ENCODE data around the gene FBLN5.
"Not testable (repeated sequence)": the region's sequence is repeated elsewhere in the genome, so short reads cannot be mapped to it uniquely, and the experiment has no call there.

Gene FBLN5

GRCh38 chr14:91884664-91885063 lies 62.8 kb downstream of the FBLN5 start:
- DNase-seq (ENCODE audit: low read depth in 2 of 2), result no peak

- no peak for DNase-seq (ENCODE audit: low read depth in 2 of 2)
Measured at GRCh38 chr14:91883753-91884152, 63.7 kb downstream of the FBLN5 start.

GRCh38 chr14:91882776-91883175 lies 64.7 kb downstream of the FBLN5 start:
- DNase-seq (ENCODE audit: low read depth in 2 of 2), result no peak

GRCh38 chr14:91882369-91882768 lies 65.1 kb downstream of the FBLN5 start:
- no peak for DNase-seq (ENCODE audit: low read depth in 2 of 2)

- DNase-seq (ENCODE audit: low read depth in 2 of 2), result no peak
Measured at GRCh38 chr14:91879196-91879595, 68.3 kb downstream of the FBLN5 start.

GRCh38 chr14:91878274-91878673 lies 69.2 kb downstream of the FBLN5 start:
- DNase-seq (ENCODE audit: low read depth in 2 of 2), result no peak

- no peak for DNase-seq (ENCODE audit: low read depth in 2 of 2)
Measured at GRCh38 chr14:91877376-91877915, 70.0 kb downstream of the FBLN5 start.

GRCh38 chr14:91876492-91876891 lies 71.0 kb downstream of the FBLN5 start:
- no peak for DNase-seq (ENCODE audit: low read depth in 2 of 2)

- no peak for DNase-seq (ENCODE audit: low read depth in 2 of 2)
Measured at GRCh38 chr14:91875525-91876286, 71.8 kb downstream of the FBLN5 start.

GRCh38 chr14:91873471-91874415 lies 73.8 kb downstream of the FBLN5 start:
- peak; percentile 47 to 53 for DNase-seq (ENCODE audit: low read depth in 2 of 2)

GRCh38 chr14:91872517-91873470 lies 74.7 kb downstream of the FBLN5 start:
- no peak for DNase-seq (ENCODE audit: low read depth in 2 of 2)

GRCh38 chr14:91872011-91872501 lies 75.4 kb downstream of the FBLN5 start:
- peak in 1 of 2 donors; percentile 30 for DNase-seq (ENCODE audit: low read depth in 2 of 2)

- not testable (repeated sequence) for DNase-seq (ENCODE audit: low read depth in 2 of 2)
Measured at GRCh38 chr14:91871401-91871800, 76.1 kb downstream of the FBLN5 start.

GRCh38 chr14:91870890-91871289 lies 76.6 kb downstream of the FBLN5 start:
- no peak for DNase-seq (ENCODE audit: low read depth in 2 of 2)

- peak; percentile 38 to 45 for DNase-seq (ENCODE audit: low read depth in 2 of 2)
Measured at GRCh38 chr14:91870001-91870400, 77.5 kb downstream of the FBLN5 start.

- no peak for DNase-seq (ENCODE audit: low read depth in 2 of 2)
Measured at GRCh38 chr14:91869556-91869955, 77.9 kb downstream of the FBLN5 start.

- DNase-seq (ENCODE audit: low read depth in 2 of 2), result peak in 1 of 2 donors; percentile 21
Measured at GRCh38 chr14:91867316-91867988, 80.0 kb downstream of the FBLN5 start, which contains the start of gene TC2N. TC2N (minus strand) TSS chr14:91867536; CDS start chr14:91813769, 53,767 bp downstream.

- no peak for DNase-seq (ENCODE audit: low read depth in 2 of 2)
Measured at GRCh38 chr14:91866511-91867295, 80.8 kb downstream of the FBLN5 start.

- no peak for DNase-seq (ENCODE audit: low read depth in 2 of 2)
Measured at GRCh38 chr14:91866061-91866460, 81.4 kb downstream of the FBLN5 start.

GRCh38 chr14:91862417-91862816 lies 85.1 kb downstream of the FBLN5 start:
- DNase-seq (ENCODE audit: low read depth in 2 of 2), result no peak

All from stimulated activated CD8-positive, alpha-beta memory T cell treated with anti-CD3 and anti-CD28 coated beads, Interleukin-7, amount 100 ng/mL, for 4 hours (primary cell).